Measurements from ENCODE around the gene ZSCAN5A.
"Not testable (repeated sequence)": the region's sequence is repeated elsewhere in the genome, so short reads cannot be mapped to it uniquely, and the experiment has no call there.

Gene ZSCAN5A

GRCh38 chr19:56312787-56313657 lies 1.6 kb downstream of the ZSCAN5A start:
- no peak for DNase-seq

- DNase-seq = no peak
Measured at GRCh38 chr19:56312342-56312741, 2.3 kb downstream of the ZSCAN5A start.

GRCh38 chr19:56310462-56310861 lies 4.2 kb downstream of the ZSCAN5A start:
- DNase-seq = no peak

GRCh38 chr19:56309511-56310185 lies 5.0 kb downstream of the ZSCAN5A start:
- no peak for DNase-seq

GRCh38 chr19:56308792-56309191 lies 5.8 kb downstream of the ZSCAN5A start:
- DNase-seq = no peak

GRCh38 chr19:56307062-56307461 lies 7.6 kb downstream of the ZSCAN5A start:
- not testable (repeated sequence) for DNase-seq

GRCh38 chr19:56306016-56306415 lies 8.6 kb downstream of the ZSCAN5A start:
- DNase-seq = no peak

- DNase-seq = no peak
Measured at GRCh38 chr19:56304243-56304642, 10.4 kb downstream of the ZSCAN5A start.

GRCh38 chr19:56301886-56302620 lies 12.6 kb downstream of the ZSCAN5A start:
- DNase-seq = no peak

GRCh38 chr19:56301155-56301554 lies 13.5 kb downstream of the ZSCAN5A start:
- no peak for DNase-seq

- DNase-seq = no peak
Measured at GRCh38 chr19:56299688-56300087, 15.0 kb downstream of the ZSCAN5A start.

GRCh38 chr19:56297010-56297409 lies 17.6 kb downstream of the ZSCAN5A start:
- no peak for DNase-seq

- DNase-seq = no peak
Measured at GRCh38 chr19:56295531-56296455, 18.8 kb downstream of the ZSCAN5A start.

- no peak for DNase-seq
Measured at GRCh38 chr19:56294549-56294948, 20.1 kb downstream of the ZSCAN5A start.

GRCh38 chr19:56291867-56292266 lies 22.8 kb downstream of the ZSCAN5A start:
- DNase-seq = no peak

- no peak for DNase-seq
Measured at GRCh38 chr19:56290104-56290503, 24.5 kb downstream of the ZSCAN5A start.

- no peak for DNase-seq
Measured at GRCh38 chr19:56284746-56285145, 29.9 kb downstream of the ZSCAN5A start.

- DNase-seq = no peak
Measured at GRCh38 chr19:56282809-56283208, 31.8 kb downstream of the ZSCAN5A start.

- DNase-seq = no peak
Measured at GRCh38 chr19:56273563-56274117, 41.0 kb downstream of the ZSCAN5A start.

GRCh38 chr19:56272161-56272798 lies 42.4 kb downstream of the ZSCAN5A start, which contains the start of gene EDDM13:
Gene EDDM13 (plus strand): TSS chr19:56272748. CDS start chr19:56272835, 87 bp downstream.
- no peak for DNase-seq

- DNase-seq = no peak
Measured at GRCh38 chr19:56271151-56271550, 43.5 kb downstream of the ZSCAN5A start.

Measured in T1000 (cell line).